ENCODE measurements around the gene AKT1S1. TPM values are rescaled to one million over a fixed set of nuclear protein-coding genes. Genes with fewer than 3 reads are reported as not detected.
A peak's percentile ranks its signal among the peaks of the same experiment; 100 is the strongest.

Gene AKT1S1
- total RNA-seq, 1 donor from 2014 or later: 2.3 TPM

DNA sequence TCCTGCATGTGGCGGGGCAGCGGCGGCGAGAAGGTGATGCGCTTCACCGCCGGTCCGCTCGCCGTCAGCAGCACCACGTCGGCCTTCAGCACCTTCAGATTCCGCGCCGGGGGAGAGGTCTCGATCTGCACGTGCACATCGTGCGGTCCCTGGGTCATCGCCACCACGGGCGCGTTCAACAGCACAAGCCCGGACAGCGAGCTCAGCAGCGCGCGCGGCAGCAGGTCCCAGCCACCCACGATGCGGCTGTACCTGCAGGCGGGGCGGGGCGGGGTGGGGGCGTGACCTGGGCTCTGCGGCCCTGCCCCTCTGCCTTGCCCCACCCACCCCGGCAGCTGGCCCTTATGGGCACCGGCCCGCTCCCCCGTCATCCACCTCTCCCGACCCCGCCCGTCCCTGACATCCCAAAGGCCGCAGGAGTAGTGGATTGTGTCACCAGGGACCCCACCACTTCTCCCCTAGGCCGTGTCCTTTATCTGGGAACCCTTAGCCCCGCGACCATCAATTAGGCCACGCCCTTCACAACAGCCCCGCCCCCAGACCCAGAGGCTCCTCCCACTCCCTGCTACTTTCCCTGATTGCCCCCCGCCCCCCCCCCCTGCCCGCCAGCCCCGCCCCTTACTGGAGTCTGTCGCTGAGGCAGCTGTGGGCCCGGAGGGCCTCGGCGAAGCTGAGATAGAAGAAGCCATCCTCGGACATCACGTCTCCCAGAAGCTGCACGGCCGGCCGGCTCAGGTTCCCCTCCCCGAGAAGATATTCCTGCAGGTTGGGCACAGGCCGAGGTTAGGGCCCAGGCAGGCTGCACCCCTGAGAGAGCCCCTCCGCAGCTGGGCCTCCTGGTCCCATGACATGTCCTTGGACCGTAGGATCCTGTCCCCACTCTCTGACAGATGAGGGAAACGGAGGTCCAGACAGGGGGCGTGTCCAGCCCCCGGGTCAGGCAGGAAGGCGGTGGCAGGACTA lies 13.5 kb upstream of the AKT1S1 start:
- Histone ChIP-seq H3K9ac (no peak overlapping the region), H3K9me3 (ENCODE audit: low read depth) (no peaks in the 10 kb centered on the region), H2AFZ (replicated peaks) (peak overlapping the region; percentile 42), H3K79me2 (ENCODE audit: low read depth) (no peaks in the 10 kb centered on the region), H3K27ac (no peak overlapping the region), H4K20me1 (ENCODE audit: low read depth) (no peaks in the 10 kb centered on the region), H3K4me1 (no peaks in the 10 kb centered on the region), H3K4me3 (peak overlapping the region; percentile 30), H3K4me2 (peak overlapping the region; percentile 48), H3K36me3 (no peaks in the 10 kb centered on the region), H3K27me3 (peaks cover 24% of the 10 kb centered on the region), H3F3A (ENCODE audit: low read depth) (peaks cover 23% of the 10 kb centered on the region)
- no peak overlapping the region for H3K27ac Mint-ChIP-seq
- no peaks in the 10 kb centered on the region for H3K9me3 Mint-ChIP-seq
- DNase-seq (ENCODE audit: low spot score): peak; percentile 82
- peaks cover 4% of the 10 kb centered on the region for H3K4me1 Mint-ChIP-seq
- peaks cover 2% of the 10 kb centered on the region for H3K36me3 Mint-ChIP-seq
- H3K4me3 Mint-ChIP-seq: peak overlapping the region; percentile 82
- TF ChIP-seq EZH2 (IDR thresholded peaks at IDR 0.05) (peak; percentile 22), EZH2phosphoT487 (IDR thresholded peaks at IDR 0.05) (no peak)
- TF ChIP-seq, protein P1, sequence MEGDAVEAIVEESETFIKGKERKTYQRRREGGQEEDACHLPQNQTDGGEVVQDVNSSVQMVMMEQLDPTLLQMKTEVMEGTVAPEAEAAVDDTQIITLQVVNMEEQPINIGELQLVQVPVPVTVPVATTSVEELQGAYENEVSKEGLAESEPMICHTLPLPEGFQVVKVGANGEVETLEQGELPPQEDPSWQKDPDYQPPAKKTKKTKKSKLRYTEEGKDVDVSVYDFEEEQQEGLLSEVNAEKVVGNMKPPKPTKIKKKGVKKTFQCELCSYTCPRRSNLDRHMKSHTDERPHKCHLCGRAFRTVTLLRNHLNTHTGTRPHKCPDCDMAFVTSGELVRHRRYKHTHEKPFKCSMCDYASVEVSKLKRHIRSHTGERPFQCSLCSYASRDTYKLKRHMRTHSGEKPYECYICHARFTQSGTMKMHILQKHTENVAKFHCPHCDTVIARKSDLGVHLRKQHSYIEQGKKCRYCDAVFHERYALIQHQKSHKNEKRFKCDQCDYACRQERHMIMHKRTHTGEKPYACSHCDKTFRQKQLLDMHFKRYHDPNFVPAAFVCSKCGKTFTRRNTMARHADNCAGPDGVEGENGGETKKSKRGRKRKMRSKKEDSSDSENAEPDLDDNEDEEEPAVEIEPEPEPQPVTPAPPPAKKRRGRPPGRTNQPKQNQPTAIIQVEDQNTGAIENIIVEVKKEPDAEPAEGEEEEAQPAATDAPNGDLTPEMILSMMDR (IDR thresholded peaks at IDR 0.05): peak; percentile 3
- peaks cover 17% of the 10 kb centered on the region for H3K27me3 Mint-ChIP-seq (ENCODE audit: insufficient read depth, low read depth)

DNA sequence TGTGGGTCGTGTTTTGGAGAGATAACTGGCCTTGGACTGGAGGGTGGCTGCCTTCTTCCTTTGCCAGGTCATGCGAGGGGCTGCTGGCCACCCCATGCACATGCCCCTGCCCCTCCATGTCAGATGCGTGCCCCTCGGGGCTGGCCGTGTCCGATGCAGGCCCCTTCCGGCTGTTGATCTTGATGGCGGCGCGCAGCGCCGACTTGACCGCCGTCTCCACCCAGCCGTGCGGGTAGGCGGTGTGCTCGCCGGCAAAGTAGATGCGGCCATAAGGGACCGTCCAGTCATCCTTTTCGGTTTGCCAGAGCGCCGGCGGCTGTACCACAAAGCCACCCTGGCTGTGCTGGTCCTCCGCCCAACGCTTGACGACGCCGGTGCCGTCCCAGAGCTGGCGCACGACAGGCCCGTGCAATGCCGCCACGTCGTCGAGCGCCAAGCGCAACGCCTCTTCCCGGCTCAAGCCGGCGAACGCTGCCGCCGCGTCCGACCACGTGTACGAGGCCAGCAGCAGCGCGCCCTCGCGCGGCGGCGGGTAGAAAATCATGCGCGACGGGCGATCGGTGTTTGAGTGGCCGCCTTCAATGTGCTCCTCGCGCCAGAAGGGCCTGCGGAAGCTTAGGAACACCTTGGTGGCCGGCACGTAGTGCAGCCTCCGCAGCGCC lies 12.7 kb upstream of the AKT1S1 start:
- Mint-ChIP-seq H3K4me3 (peak overlapping the region; percentile 82), H3K27ac (no peak overlapping the region), H3K9me3 (no peaks in the 10 kb centered on the region), H3K36me3 (peaks cover 6% of the 10 kb centered on the region), H3K27me3 (ENCODE audit: insufficient read depth, low read depth) (peaks cover 17% of the 10 kb centered on the region), H3K4me1 (peaks cover 4% of the 10 kb centered on the region)
- Histone ChIP-seq H3K27me3 (peaks cover 24% of the 10 kb centered on the region), H4K20me1 (ENCODE audit: low read depth) (no peaks in the 10 kb centered on the region), H3K4me1 (no peaks in the 10 kb centered on the region), H2AFZ (replicated peaks) (peak overlapping the region; percentile 30), H3F3A (ENCODE audit: low read depth) (peaks cover 23% of the 10 kb centered on the region), H3K27ac (no peak overlapping the region), H3K79me2 (ENCODE audit: low read depth) (no peaks in the 10 kb centered on the region), H3K9me3 (ENCODE audit: low read depth) (no peaks in the 10 kb centered on the region), H3K4me3 (peak overlapping the region; percentile 30), H3K4me2 (peak overlapping the region; percentile 48), H3K36me3 (no peaks in the 10 kb centered on the region), H3K9ac (no peak overlapping the region)
- peak; percentile 91 for DNase-seq (ENCODE audit: low spot score)
- TF ChIP-seq EZH2phosphoT487 (IDR thresholded peaks at IDR 0.05): peak; percentile 45
- peak; percentile 45 for TF ChIP-seq EZH2 (IDR thresholded peaks at IDR 0.05)
- TF ChIP-seq, protein P1 (IDR thresholded peaks at IDR 0.05): peak; percentile 74

- peaks cover 11% of the 10 kb centered on the region for H3K36me3 Mint-ChIP-seq
- H3K9me3 Mint-ChIP-seq: no peaks in the 10 kb centered on the region
- no peak for DNase-seq (ENCODE audit: low spot score)
- peaks cover 4% of the 10 kb centered on the region for H3K4me1 Mint-ChIP-seq
- peaks cover 17% of the 10 kb centered on the region for H3K27me3 Mint-ChIP-seq (ENCODE audit: insufficient read depth, low read depth)
- Histone ChIP-seq H3K79me2 (ENCODE audit: low read depth) (no peaks in the 10 kb centered on the region), H3K27me3 (peaks cover 24% of the 10 kb centered on the region), H4K20me1 (ENCODE audit: low read depth) (no peaks in the 10 kb centered on the region), H3K4me1 (no peaks in the 10 kb centered on the region), H3K9ac (no peak overlapping the region), H3K9me3 (ENCODE audit: low read depth) (no peaks in the 10 kb centered on the region), H3K4me3 (no peak overlapping the region), H3F3A (ENCODE audit: low read depth) (peaks cover 23% of the 10 kb centered on the region), H3K4me2 (no peak overlapping the region), H3K27ac (no peak overlapping the region), H3K36me3 (no peaks in the 10 kb centered on the region), H2AFZ (replicated peaks) (no peak overlapping the region)
- H3K27ac Mint-ChIP-seq: no peak overlapping the region
- H3K4me3 Mint-ChIP-seq: peak overlapping the region; percentile 43
- TF ChIP-seq EZH2 (IDR thresholded peaks at IDR 0.05) (no peak), EZH2phosphoT487 (IDR thresholded peaks at IDR 0.05) (no peak)
- TF ChIP-seq, protein P1 (IDR thresholded peaks at IDR 0.05): no peak
Measured at GRCh38 chr19:49889038-49889686, 12.0 kb upstream of the AKT1S1 start.

Data from neural progenitor cell (in vitro differentiated cells).